NCI-H1694 treated with DMSO at 0.1 percent for 48 hours (cell line): ENCODE results near the gene ANKRD61.
"Not testable (repeated sequence)": the region's sequence is repeated elsewhere in the genome, so short reads cannot be mapped to it uniquely, and the experiment has no call there.

ENCODE experiments used
- DNase-seq: peaks from one replicate; lab custom pipeline; 2025; lab: John Stamatoyannopoulos, UW

Gene ANKRD61

GRCh38 chr7:6030988-6031387 lies at the start of gene ANKRD61:
ANKRD61 (plus strand) TSS chr7:6031376; CDS start chr7:6031376, 0 bp downstream.
- no peak for DNase-seq

GRCh38 chr7:5987061-5987460 lies 44.1 kb upstream of the ANKRD61 start:
- not testable (repeated sequence) for DNase-seq

- DNase-seq, result peak; percentile 47
Measured at GRCh38 chr7:5997210-5997808, 33.9 kb upstream of the ANKRD61 start.

GRCh38 chr7:6007386-6007785 lies 23.8 kb upstream of the ANKRD61 start:
- no peak for DNase-seq

- not testable (repeated sequence) for DNase-seq
Measured at GRCh38 chr7:6007835-6008590, 23.2 kb upstream of the ANKRD61 start.

GRCh38 chr7:6008668-6009611 lies 22.2 kb upstream of the ANKRD61 start, which contains the start of the genes AIMP2 and PMS2:
AIMP2 (plus strand) TSS chr7:6009272; CDS start chr7:6009364, 92 bp downstream.
PMS2 (minus strand) TSS chr7:6009049; CDS start chr7:6009019, 30 bp downstream.
- peak; percentile 98 for DNase-seq

- DNase-seq, result not testable (repeated sequence)
Measured at GRCh38 chr7:6010370-6010769, 20.8 kb upstream of the ANKRD61 start.

- DNase-seq, result no peak
Measured at GRCh38 chr7:6011541-6011940, 19.6 kb upstream of the ANKRD61 start.

- DNase-seq, result no peak
Measured at GRCh38 chr7:6012355-6013104, 18.6 kb upstream of the ANKRD61 start.

- no peak for DNase-seq
Measured at GRCh38 chr7:6015917-6016652, 15.1 kb upstream of the ANKRD61 start.

GRCh38 chr7:6016653-6016966 lies 14.6 kb upstream of the ANKRD61 start:
- DNase-seq, result no peak

GRCh38 chr7:6020371-6021286 lies 10.5 kb upstream of the ANKRD61 start:
- DNase-seq, result no peak

GRCh38 chr7:6022707-6023106 lies 8.5 kb upstream of the ANKRD61 start:
- DNase-seq, result no peak

- no peak for DNase-seq
Measured at GRCh38 chr7:6023974-6024435, 7.2 kb upstream of the ANKRD61 start.

- DNase-seq, result no peak
Measured at GRCh38 chr7:6026011-6026819, 5.0 kb upstream of the ANKRD61 start.

- DNase-seq, result no peak
Measured at GRCh38 chr7:6026820-6027311, 4.3 kb upstream of the ANKRD61 start.

GRCh38 chr7:6027806-6028365 lies 3.3 kb upstream of the ANKRD61 start:
- DNase-seq, result no peak

GRCh38 chr7:6028563-6028962 lies 2.6 kb upstream of the ANKRD61 start:
- no peak for DNase-seq
